ENCODE data around the gene RAB31.

- TF ChIP-seq POLR2A (IDR thresholded peaks at IDR 0.05) (no peak), CTCF (IDR thresholded peaks at IDR 0.05 in 8 of 11, conservative IDR thresholded peaks at IDR 0.05 in 3 of 11) (no peak), POLR2AphosphoS5 (IDR thresholded peaks at IDR 0.05) (no peak)
Observed at GRCh38 chr18:9839211-9839610, 131.1 kb downstream of the RAB31 start.
